Midbrain (tissue), 1 donor: ENCODE measurements around the gene MDFIC.

ENCODE experiments used
- DNase-seq: peaks from one replicate; lab custom pipeline; 2025; lab: John Stamatoyannopoulos, UW

Gene MDFIC

GRCh38 chr7:114953724-114954123 is 31.8 kb downstream of the MDFIC start:
- DNase-seq: no peak

GRCh38 chr7:114956702-114957101 is 34.8 kb downstream of the MDFIC start:
- no peak for DNase-seq

- no peak for DNase-seq
Measured at GRCh38 chr7:114957444-114957843, 35.5 kb downstream of the MDFIC start.

GRCh38 chr7:114959931-114960330 is 38.0 kb downstream of the MDFIC start:
- DNase-seq: no peak

GRCh38 chr7:114962441-114962840 is 40.5 kb downstream of the MDFIC start:
- no peak for DNase-seq

- DNase-seq: no peak
Measured at GRCh38 chr7:114966156-114966555, 44.3 kb downstream of the MDFIC start.

- no peak for DNase-seq
Measured at GRCh38 chr7:114969096-114969495, 47.2 kb downstream of the MDFIC start.

GRCh38 chr7:114970308-114970707 is 48.4 kb downstream of the MDFIC start:
- no peak for DNase-seq

GRCh38 chr7:114970732-114971131 is 48.8 kb downstream of the MDFIC start:
- DNase-seq: no peak

GRCh38 chr7:114972567-114972966 is 50.7 kb downstream of the MDFIC start:
- DNase-seq: no peak

- DNase-seq: no peak
Measured at GRCh38 chr7:114973147-114973546, 51.3 kb downstream of the MDFIC start.

GRCh38 chr7:114975401-114975800 is 53.5 kb downstream of the MDFIC start:
- DNase-seq: no peak

GRCh38 chr7:114976666-114977065 is 54.8 kb downstream of the MDFIC start:
- no peak for DNase-seq

- no peak for DNase-seq
Measured at GRCh38 chr7:114977277-114977676, 55.4 kb downstream of the MDFIC start.

- no peak for DNase-seq
Measured at GRCh38 chr7:114979388-114979787, 57.5 kb downstream of the MDFIC start.

GRCh38 chr7:114979803-114980507 is 58.1 kb downstream of the MDFIC start:
- DNase-seq: no peak

GRCh38 chr7:114981323-114981722 is 59.4 kb downstream of the MDFIC start:
- DNase-seq: no peak

- DNase-seq: no peak
Measured at GRCh38 chr7:114985116-114985715, 63.3 kb downstream of the MDFIC start.

- DNase-seq: no peak
Measured at GRCh38 chr7:114986190-114987180, 64.6 kb downstream of the MDFIC start.

- no peak for DNase-seq
Measured at GRCh38 chr7:114988026-114988425, 66.1 kb downstream of the MDFIC start.

- DNase-seq: no peak
Measured at GRCh38 chr7:114988755-114989375, 67.0 kb downstream of the MDFIC start.

GRCh38 chr7:114989531-114989930 is 67.6 kb downstream of the MDFIC start:
- no peak for DNase-seq
